ENCODE measurements around the gene GLIS1. TPM values are rescaled to one million over a fixed set of nuclear protein-coding genes. Genes with fewer than 3 reads are reported as not detected.

GLIS1 gene
- total RNA-seq, 2 donors from 2014 or later, result 2.6 TPM; not detected in 1

DNA sequence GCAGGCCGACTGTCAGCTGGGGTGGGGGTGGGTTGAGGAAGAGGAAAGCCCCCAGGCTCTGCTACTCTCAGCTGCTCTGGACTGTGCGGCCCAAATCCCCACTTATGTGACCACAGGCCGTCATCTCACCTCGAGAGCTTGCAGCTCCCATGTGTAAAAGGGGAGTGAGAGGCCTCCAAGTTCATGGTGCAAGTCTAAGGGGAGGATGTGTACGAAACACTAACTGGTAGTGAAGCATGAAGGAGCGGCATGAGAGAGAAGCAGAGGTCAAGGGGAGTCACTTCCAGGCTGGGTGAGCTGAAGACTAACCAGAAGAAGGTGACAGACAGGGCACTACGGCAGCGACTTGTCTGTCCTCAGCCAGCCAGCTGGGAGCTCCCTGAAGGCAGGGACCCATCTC is 43.8 kb downstream of the GLIS1 start:
- H3K27me3 ChIP-seq (replicated peaks; ENCODE audit: insufficient read depth), result no peaks in the 10 kb centered on the region
- H3K4me3 ChIP-seq, result no peak overlapping the region
- H3K4me1 ChIP-seq (ENCODE audit: control insufficient read depth in 1 of 2, low read depth in 2 of 2), result no peaks in the 10 kb centered on the region
- H3K27ac ChIP-seq, result no peak overlapping the region
- TF ChIP-seq, protein P1, sequence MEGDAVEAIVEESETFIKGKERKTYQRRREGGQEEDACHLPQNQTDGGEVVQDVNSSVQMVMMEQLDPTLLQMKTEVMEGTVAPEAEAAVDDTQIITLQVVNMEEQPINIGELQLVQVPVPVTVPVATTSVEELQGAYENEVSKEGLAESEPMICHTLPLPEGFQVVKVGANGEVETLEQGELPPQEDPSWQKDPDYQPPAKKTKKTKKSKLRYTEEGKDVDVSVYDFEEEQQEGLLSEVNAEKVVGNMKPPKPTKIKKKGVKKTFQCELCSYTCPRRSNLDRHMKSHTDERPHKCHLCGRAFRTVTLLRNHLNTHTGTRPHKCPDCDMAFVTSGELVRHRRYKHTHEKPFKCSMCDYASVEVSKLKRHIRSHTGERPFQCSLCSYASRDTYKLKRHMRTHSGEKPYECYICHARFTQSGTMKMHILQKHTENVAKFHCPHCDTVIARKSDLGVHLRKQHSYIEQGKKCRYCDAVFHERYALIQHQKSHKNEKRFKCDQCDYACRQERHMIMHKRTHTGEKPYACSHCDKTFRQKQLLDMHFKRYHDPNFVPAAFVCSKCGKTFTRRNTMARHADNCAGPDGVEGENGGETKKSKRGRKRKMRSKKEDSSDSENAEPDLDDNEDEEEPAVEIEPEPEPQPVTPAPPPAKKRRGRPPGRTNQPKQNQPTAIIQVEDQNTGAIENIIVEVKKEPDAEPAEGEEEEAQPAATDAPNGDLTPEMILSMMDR (IDR thresholded peaks at IDR 0.05), result no peak
- no peaks in the 10 kb centered on the region for H3K9me3 ChIP-seq
- ATAC-seq (ENCODE audit: insufficient number of reproducible peaks, low FRiP score, low read depth), result no peak
- no peak for DNase-seq (ENCODE audit: low spot score)
- H3K36me3 ChIP-seq, result no peaks in the 10 kb centered on the region

DNA sequence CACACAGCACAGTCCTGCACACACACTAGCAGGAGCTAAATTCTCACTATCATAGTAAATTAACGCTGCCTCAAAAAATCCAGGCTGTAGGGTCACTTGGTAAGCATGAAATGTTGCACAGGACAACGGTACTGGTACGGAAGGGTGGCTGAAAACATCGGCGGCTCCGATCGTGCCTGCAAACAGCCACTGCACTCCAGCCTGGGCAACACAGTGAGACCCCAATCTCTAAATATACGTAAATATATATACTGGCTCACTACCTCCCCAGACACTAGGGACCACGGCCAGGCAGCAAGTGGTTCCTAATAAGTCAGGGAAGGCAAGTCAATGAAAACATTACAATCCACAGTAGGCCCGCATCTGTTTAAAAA is 44.3 kb downstream of the GLIS1 start:
- Histone ChIP-seq H3K4me1 (ENCODE audit: control insufficient read depth in 1 of 2, low read depth in 2 of 2) (no peaks in the 10 kb centered on the region), H3K36me3 (no peaks in the 10 kb centered on the region), H3K27ac (no peak overlapping the region), H3K27me3 (replicated peaks; ENCODE audit: insufficient read depth) (no peaks in the 10 kb centered on the region), H3K4me3 (no peak overlapping the region), H3K9me3 (no peaks in the 10 kb centered on the region)
- DNase-seq (ENCODE audit: low spot score) (no peak), ATAC-seq (ENCODE audit: insufficient number of reproducible peaks, low FRiP score, low read depth) (no peak)
- TF ChIP-seq, protein P1 (IDR thresholded peaks at IDR 0.05), result no peak

- DNase-seq (ENCODE audit: low spot score) (no peak), ATAC-seq (ENCODE audit: insufficient number of reproducible peaks, low FRiP score, low read depth) (no peak)
Measured at GRCh38 chr1:53693773-53694717, 44.9 kb downstream of the GLIS1 start.

DNA sequence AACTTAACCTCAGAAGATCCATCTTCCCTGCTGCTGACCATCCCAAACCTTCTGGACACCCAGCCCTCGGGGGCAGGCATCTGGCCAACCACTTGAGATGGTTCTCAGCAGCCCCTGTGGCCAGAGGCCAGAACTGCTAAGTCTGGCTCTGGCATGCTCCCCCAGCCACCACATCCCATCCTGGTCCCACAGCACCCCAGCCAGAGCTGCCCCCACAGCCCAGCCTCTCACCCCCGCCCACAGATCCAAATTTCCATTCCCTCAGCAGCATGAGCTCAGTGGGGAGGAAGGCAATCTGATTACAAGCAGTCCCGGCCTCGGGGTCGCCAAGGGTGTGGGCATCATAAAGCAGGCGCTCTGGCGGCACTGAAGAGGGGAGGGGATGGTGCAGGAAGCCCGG is 45.6 kb downstream of the GLIS1 start:
- no peaks in the 10 kb centered on the region for H3K9me3 ChIP-seq
- H3K27me3 ChIP-seq (replicated peaks; ENCODE audit: insufficient read depth), result no peaks in the 10 kb centered on the region
- H3K36me3 ChIP-seq, result no peaks in the 10 kb centered on the region
- no peak overlapping the region for H3K4me3 ChIP-seq
- ATAC-seq (ENCODE audit: insufficient number of reproducible peaks, low FRiP score, low read depth) (no peak), DNase-seq (ENCODE audit: low spot score) (no peak)
- H3K27ac ChIP-seq, result no peak overlapping the region
- TF ChIP-seq, protein P1 (IDR thresholded peaks at IDR 0.05), result no peak
- H3K4me1 ChIP-seq (ENCODE audit: control insufficient read depth in 1 of 2, low read depth in 2 of 2), result no peaks in the 10 kb centered on the region

More at GRCh38 chr1:53693773-53694717, 44.9 kb downstream of the GLIS1 start:
- Histone ChIP-seq H3K9me3 (no peaks in the 10 kb centered on the region), H3K36me3 (no peaks in the 10 kb centered on the region), H3K27me3 (replicated peaks; ENCODE audit: insufficient read depth) (no peaks in the 10 kb centered on the region), H3K27ac (no peak overlapping the region), H3K4me1 (ENCODE audit: control insufficient read depth in 1 of 2, low read depth in 2 of 2) (no peaks in the 10 kb centered on the region), H3K4me3 (no peak overlapping the region)
- TF ChIP-seq, protein P1 (IDR thresholded peaks at IDR 0.05), result no peak

GRCh38 chr1:53691326-53691725 is 47.6 kb downstream of the GLIS1 start:
- no peaks in the 10 kb centered on the region for H3K9me3 ChIP-seq
- ATAC-seq (ENCODE audit: insufficient number of reproducible peaks, low FRiP score, low read depth) (no peak), DNase-seq (ENCODE audit: low spot score) (no peak)
- no peak overlapping the region for H3K4me3 ChIP-seq
- TF ChIP-seq, protein P1 (IDR thresholded peaks at IDR 0.05), result no peak
- no peak overlapping the region for H3K27ac ChIP-seq
- H3K27me3 ChIP-seq (replicated peaks; ENCODE audit: insufficient read depth), result no peaks in the 10 kb centered on the region
- H3K36me3 ChIP-seq, result no peaks in the 10 kb centered on the region
- H3K4me1 ChIP-seq (ENCODE audit: control insufficient read depth in 1 of 2, low read depth in 2 of 2), result no peaks in the 10 kb centered on the region

All from thoracic aorta (tissue), 2 donors.